Uterus (tissue), 4 donors: ENCODE results near the gene CYP1A1. TPM values are rescaled to one million over a fixed set of nuclear protein-coding genes. Genes with fewer than 3 reads are reported as not detected.

Experiments used
- DNase-seq, 2 donors: peaks; one replicate each; pipeline ENCODE4 v3.0.0-alpha.2; 2019 to 2020
- H3K27ac ChIP-seq, 2 donors: fragments of 200-600 bp; sonication (generic); 1 replicate in 1 of 2; 2 replicates in 1 of 2; pipeline ENCODE4 v1.5.1; 2016 to 2018
- H3K27me3 ChIP-seq, 2 donors: fragments of 200-600 bp; sonication (generic); one replicate each; pipeline ENCODE4 v1.5.1; 2018 to 2019; ENCODE audit warnings: control low read depth in 1 of 2
- H3K36me3 ChIP-seq, 2 donors: fragments of 200-600 bp; sonication (generic); one replicate each; pipeline ENCODE4 v1.5.1; 2019; ENCODE audit warnings: control low read depth in 1 of 2
- H3K4me1 ChIP-seq, 2 donors: fragments of 200-600 bp; sonication (generic); one replicate each; pipeline ENCODE4 v1.5.1; 2018 to 2019; ENCODE audit warnings: control low read depth in 1 of 2
- H3K4me3 ChIP-seq, 2 donors: fragments of 200-600 bp; sonication (generic); 1 replicate in 1 of 2; 2 replicates in 1 of 2; pipeline ENCODE4 v1.5.1; 2018 to 2019; ENCODE audit warnings: mild to moderate bottlenecking in 1 of 2
- H3K9me3 ChIP-seq, 2 donors: fragments of 200-600 bp; sonication (generic); one replicate each; pipeline ENCODE4 v1.5.1; 2019; ENCODE audit warnings: control low read depth in 1 of 2
- CTCF ChIP-seq, 4 experiments: fragments of 200-600 bp in 2 of 4; fragments of 450-650 bp in 2 of 4; sonication (generic) in 2 of 4; IDR thresholded peaks; one replicate each; pipeline ENCODE4 v1.5.1; 2016 to 2019; ENCODE audit warnings: antibody characterized with exemption in 4 of 4, mild to moderate bottlenecking in 2 of 4, moderate library complexity in 1 of 4
- POLR2A ChIP-seq, 2 donors: fragments of 450-650 bp; IDR thresholded peaks; one replicate each; pipeline ENCODE4 v1.6.1; 2016; ENCODE audit warnings: antibody characterized with exemption in 2 of 2, mild to moderate bottlenecking in 1 of 2, moderate library complexity in 1 of 2
- intact Hi-C: fragments of 100-400 bp; cut with DNase I; formaldehyde crosslinking; loops from one replicate; pipeline ENCODE4 v1.15.1; 2023; ENCODE audit warnings: low total_unique reads
- total RNA-seq, 4 donors: library from RNA; depleted of rRNA in 3 of 4; stranded (reverse); fragments of >200 nt in 3 of 4; gene quantifications; one replicate each; pipeline versions ENCODE4 v1.1.0 to v1.2.4, GENCODE V29; 2014 to 2023
- donor health status: DM: yes; HTN: yes; CAD: no.

Gene CYP1A1
- total RNA-seq, result 1 to 10 TPM in 1 of 4 donors, under 1 TPM in 1, not detected in 2; 0.29 to 6.2 TPM

- DNase-seq, result no peak
- intact Hi-C loops, result no loop called here
- Histone ChIP-seq H3K27me3 (peaks cover 0 to 5% of the 10 kb centered on the region in 2 donors), H3K4me3 (peak within 1 kb of the TSS; percentile 40 to 43), H3K9me3 (no peaks in the 10 kb centered on the region), H3K27ac (no peak within 1 kb of the TSS), H3K36me3 (no peaks in the 10 kb centered on the region), H3K4me1 (peaks cover 0 to 6% of the 10 kb centered on the region in 2 donors)
- TF ChIP-seq CTCF (IDR thresholded peaks at IDR 0.05) (no peak), POLR2A (IDR thresholded peaks at IDR 0.05) (no peak)
Measured at GRCh38 chr15:74725225-74725774, at the start of gene CYP1A1. CYP1A1 (minus strand) TSS chr15:74725528; CDS start chr15:74723097, 2,431 bp downstream.

GRCh38 chr15:74773731-74774252 is 48.5 kb upstream of the CYP1A1 start:
- H3K27me3 ChIP-seq, result no peaks in the 10 kb centered on the region
- no peaks in the 10 kb centered on the region for H3K9me3 ChIP-seq
- no peak overlapping the region for H3K27ac ChIP-seq
- no peak for TF ChIP-seq CTCF (IDR thresholded peaks at IDR 0.05)
- no peaks in the 10 kb centered on the region for H3K36me3 ChIP-seq
- no peaks in the 10 kb centered on the region for H3K4me1 ChIP-seq
- intact Hi-C loops, result loop anchor here (5.0 to 10.0 kb wide), 2 partner anchors 179 to 431 kb away; partner anchors contain the start of gene C15orf39
- H3K4me3 ChIP-seq, result no peak overlapping the region
- DNase-seq, result no peak

GRCh38 chr15:74773329-74773728 is 48.0 kb upstream of the CYP1A1 start:
- no peak for TF ChIP-seq POLR2A (IDR thresholded peaks at IDR 0.05)
- TF ChIP-seq CTCF (IDR thresholded peaks at IDR 0.05), result no peak
- no peaks in the 10 kb centered on the region for H3K27me3 ChIP-seq
- no peaks in the 10 kb centered on the region for H3K9me3 ChIP-seq
- intact Hi-C loops, result loop anchor here (5.0 to 10.0 kb wide), 2 partner anchors 179 to 431 kb away; partner anchors contain the start of gene C15orf39
- H3K27ac ChIP-seq, result no peak overlapping the region
- no peak overlapping the region for H3K4me3 ChIP-seq
- no peaks in the 10 kb centered on the region for H3K4me1 ChIP-seq
- H3K36me3 ChIP-seq, result no peaks in the 10 kb centered on the region
- no peak for DNase-seq

GRCh38 chr15:74770211-74770903 is 45.0 kb upstream of the CYP1A1 start:
- Histone ChIP-seq H3K27ac (no peak overlapping the region), H3K36me3 (no peaks in the 10 kb centered on the region), H3K4me1 (no peaks in the 10 kb centered on the region), H3K4me3 (no peak overlapping the region), H3K9me3 (no peaks in the 10 kb centered on the region), H3K27me3 (no peaks in the 10 kb centered on the region)
- DNase-seq, result no peak
- intact Hi-C loops, result loop anchor here (5.0 to 10.0 kb wide), 2 partner anchors 182 to 434 kb away; partner anchors contain the start of gene C15orf39
- no peak for TF ChIP-seq CTCF (IDR thresholded peaks at IDR 0.05)
- TF ChIP-seq POLR2A (IDR thresholded peaks at IDR 0.05), result no peak

GRCh38 chr15:74769463-74770025 is 44.2 kb upstream of the CYP1A1 start:
- Histone ChIP-seq H3K4me3 (no peak overlapping the region), H3K27ac (no peak overlapping the region), H3K4me1 (no peaks in the 10 kb centered on the region), H3K27me3 (no peaks in the 10 kb centered on the region), H3K9me3 (no peaks in the 10 kb centered on the region), H3K36me3 (no peaks in the 10 kb centered on the region)
- intact Hi-C loops, result loop anchor here (5.0 to 10.0 kb wide), 4 partner anchors 137 to 435 kb away; partner anchors contain the start of gene C15orf39
- DNase-seq, result no peak
- TF ChIP-seq POLR2A (IDR thresholded peaks at IDR 0.05) (no peak), CTCF (IDR thresholded peaks at IDR 0.05) (no peak)
